ENCODE data around the gene TTC27.
A peak's percentile ranks its signal among the peaks of the same experiment; 100 is the strongest.

TTC27 gene

GRCh38 chr2:32755666-32756065, 127.8 kb downstream of the TTC27 start:
- DNase-seq (ENCODE audit: low read depth): no peak

DNA sequence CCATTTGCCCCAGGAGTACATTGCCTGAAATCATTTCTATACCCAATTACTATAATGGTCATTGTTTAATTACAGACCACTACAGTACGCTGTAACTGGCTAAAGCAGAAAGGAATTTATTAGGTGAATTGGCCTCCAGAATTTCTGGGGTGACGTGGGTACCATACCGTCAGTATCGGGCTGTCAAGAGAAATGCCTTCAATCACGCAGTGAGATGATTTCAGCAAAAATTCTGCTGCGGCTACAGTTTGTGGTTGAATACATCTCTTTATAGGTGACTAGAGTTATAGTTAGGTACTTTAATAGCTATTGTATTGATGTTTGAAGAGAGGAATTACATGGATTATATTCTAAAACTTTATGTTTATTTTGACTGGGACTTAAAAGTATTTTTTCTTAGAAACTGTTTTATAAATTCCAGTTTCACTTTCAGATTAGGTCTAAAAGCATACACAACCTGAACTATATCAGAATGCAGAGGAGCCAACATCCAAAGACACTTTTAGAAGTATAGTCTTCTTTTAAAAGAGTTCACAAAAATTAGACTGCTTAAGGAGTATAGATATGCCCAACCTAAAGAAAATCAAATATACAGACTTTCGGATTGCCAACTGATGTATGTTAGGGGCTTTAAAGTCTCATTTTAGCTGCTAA, 128.4 kb downstream of the TTC27 start:
- DNase-seq (ENCODE audit: low read depth): no peak

- no peak for DNase-seq (ENCODE audit: low read depth)
Measured at GRCh38 chr2:32758232-32758631, 130.4 kb downstream of the TTC27 start.

DNA sequence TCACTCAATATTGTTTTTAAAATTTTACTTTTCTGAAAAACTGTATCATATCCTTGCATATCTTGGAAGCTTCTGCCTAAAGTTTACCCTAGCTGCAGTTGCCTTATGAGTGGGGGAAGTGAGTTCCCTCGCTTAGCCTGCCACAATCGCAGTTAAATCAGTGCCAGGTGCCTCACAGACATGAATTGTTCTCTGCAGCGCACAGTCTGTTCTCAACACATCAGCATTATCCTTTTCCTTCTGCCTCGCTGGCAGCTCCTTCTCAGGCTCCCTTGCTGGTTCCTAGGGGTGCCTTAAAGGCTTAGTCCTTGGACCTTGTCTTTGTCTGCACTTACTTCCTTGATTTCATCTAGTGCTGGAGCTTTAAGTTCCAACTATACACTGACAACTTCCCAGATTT, 132.8 kb downstream of the TTC27 start:
- DNase-seq (ENCODE audit: low read depth): no peak

GRCh38 chr2:32768387-32769174, 140.7 kb downstream of the TTC27 start:
- peak; percentile 52 for DNase-seq (ENCODE audit: low read depth)

GRCh38 chr2:32770360-32770759, 142.5 kb downstream of the TTC27 start:
- no peak for DNase-seq (ENCODE audit: low read depth)

DNA sequence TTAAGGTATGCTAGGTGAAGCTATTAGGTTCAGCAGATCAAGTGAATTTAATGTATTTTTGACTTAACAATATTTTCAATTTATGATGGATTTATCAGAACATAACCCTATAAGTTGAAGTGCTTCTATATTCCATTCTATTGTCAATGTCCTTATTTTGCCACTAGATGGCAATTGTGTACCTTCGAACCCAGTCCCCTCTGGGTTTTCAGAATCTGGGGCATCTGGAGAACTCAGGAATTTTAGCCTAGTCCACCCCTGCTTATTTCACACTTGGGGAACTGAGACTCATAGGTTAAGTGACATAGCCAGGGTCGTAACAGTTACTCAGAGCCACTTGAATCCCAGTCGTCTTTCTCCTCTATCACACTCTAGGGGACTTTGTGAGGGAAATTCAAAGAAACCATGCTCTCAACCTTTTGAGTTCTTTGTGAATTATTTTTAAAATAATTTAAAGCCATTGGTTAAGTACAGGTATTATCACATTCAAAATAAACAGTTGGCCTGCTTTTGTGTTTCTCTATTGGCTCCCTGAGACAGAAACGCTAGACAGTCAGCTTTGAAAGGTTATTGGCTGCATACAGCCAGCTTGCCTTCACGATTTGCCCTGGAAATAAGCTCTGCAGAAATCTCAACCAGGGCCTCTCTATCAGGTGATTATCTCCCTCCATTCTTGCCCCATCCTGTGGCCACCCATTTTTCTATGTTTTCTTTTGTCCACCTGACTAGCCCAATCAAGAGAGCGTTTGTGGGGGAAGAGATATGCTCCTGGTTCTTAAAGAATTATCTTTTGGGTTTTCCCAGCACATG, 145.0 kb downstream of the TTC27 start:
- peak; percentile 64 for DNase-seq (ENCODE audit: low read depth)

DNA sequence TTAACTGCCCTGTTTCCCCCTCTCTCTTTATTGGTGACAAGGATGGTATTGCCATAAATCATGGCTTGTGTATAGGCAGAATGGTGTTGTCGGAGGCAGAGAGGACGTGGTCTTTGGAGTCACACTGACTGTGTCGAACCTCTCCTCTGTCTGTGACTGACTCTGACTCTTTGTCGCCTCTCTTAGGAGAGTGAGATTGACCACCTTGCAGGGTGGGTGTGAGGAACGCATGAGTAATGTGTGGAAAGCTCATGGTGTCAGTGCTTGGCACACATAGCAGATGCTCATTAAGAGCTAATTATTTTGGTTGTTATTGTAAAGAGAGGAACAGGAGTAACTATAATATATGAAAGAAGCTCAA, 145.6 kb downstream of the TTC27 start:
- DNase-seq (ENCODE audit: low read depth): no peak

- DNase-seq (ENCODE audit: low read depth): no peak
Measured at GRCh38 chr2:32775954-32776353, 148.1 kb downstream of the TTC27 start.

- DNase-seq (ENCODE audit: low read depth): no peak
Measured at GRCh38 chr2:32777714-32778113, 149.9 kb downstream of the TTC27 start.

- DNase-seq (ENCODE audit: low read depth): peak; percentile 14
Measured at GRCh38 chr2:32780961-32781360, 153.1 kb downstream of the TTC27 start.

DNA sequence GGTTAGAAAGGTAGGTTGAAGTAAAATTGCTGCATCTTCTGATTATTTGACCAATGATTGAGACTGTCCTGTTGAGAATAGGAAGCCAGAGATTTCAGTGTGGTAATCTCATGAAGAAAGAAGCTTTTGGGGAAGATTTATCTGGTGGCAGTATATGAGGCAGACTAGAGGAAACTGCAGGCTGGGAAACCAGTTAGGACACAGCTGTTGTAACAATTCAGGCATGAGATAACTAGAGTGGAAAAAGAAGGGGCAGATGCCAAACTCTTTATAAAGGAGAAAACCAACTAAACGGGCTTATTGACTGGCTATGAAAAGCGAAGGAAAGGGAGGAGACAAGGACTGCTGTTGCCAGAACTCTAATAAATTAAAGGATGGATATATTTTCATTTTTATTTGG, 155.6 kb downstream of the TTC27 start:
- no peak for DNase-seq (ENCODE audit: low read depth)

GRCh38 chr2:32783933-32784332, 156.1 kb downstream of the TTC27 start:
- DNase-seq (ENCODE audit: low read depth): no peak

GRCh38 chr2:32787207-32787606, 159.4 kb downstream of the TTC27 start:
- no peak for DNase-seq (ENCODE audit: low read depth)

DNA sequence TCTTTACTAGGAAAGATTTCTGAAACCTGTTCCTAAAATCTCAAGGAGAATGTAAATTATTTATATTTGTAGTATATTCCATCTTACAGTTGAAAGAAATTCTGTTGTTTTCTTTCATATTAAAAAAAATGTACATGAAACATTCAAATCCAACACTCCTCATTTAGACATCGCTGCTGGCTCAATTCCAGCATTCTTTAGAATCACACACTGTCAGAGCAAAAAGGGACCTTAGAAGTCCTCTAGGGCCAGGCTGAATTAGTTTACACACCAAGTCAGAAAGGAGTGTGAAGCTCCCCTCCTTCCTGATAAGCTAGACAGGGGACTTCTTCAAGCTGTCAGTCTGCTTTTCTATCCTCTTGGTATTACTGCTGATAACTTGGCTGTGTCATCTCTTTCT, 160.3 kb downstream of the TTC27 start:
- DNase-seq (ENCODE audit: low read depth): no peak

DNA sequence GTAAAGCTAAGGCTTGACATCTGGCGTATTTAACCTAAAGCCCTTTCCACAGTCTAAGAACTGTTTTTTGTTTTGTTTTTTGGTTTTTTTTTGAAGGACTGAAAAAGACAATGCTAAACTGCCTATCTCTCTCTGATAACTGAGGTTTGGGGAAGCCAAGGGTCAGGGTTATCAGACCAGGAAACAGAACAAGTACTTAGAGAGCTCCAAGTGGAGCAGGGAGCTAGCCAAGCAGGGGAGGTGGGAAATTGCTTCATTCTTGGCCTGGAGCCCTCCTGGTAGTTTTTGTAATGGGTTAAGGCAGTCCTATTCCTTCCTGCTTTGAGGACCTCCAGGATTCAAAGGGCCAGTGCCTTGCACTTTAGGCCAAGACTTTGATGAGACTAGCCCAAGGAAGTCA, 164.6 kb downstream of the TTC27 start:
- DNase-seq (ENCODE audit: low read depth): peak; percentile 20

DNA sequence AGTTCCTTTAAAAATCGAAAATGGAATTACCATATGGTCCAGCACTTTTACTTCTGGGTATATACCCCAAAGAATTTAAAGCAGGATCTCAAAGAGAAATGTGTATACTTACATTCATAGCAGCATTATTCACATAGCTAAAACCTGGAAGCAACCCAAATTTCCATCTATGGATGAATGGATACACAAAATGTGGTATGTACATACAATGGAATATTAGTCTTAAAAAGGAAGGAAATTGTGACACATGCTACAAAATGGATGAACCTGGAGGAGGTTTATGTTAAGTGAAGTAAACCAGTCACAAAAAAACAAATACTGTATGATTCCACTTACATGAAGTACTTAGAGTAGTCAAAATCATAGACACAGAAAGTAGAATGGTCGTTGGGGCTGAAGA, 171.0 kb downstream of the TTC27 start:
- DNase-seq (ENCODE audit: low read depth): peak; percentile 45

GRCh38 chr2:32801741-32802140, 173.9 kb downstream of the TTC27 start:
- no peak for DNase-seq (ENCODE audit: low read depth)

DNA sequence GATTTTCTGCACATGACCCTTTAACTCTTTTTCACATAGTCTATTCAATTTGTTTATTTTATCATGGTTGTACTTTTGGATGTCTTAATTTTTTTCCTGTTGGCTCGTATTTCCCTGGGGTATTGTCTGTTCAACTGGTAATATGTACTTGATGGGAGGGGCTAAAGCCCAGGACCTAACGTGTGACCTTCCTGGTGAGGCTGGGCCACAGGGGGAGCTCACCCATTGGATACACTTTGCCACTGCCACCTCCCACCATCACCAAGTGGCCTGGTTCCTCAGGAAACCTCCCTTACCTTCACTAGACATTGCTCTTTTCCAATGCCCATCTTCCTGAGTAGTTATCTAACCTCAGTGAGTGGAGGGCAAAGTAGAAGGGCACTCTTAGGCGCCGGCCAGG, 175.0 kb downstream of the TTC27 start:
- no peak for DNase-seq (ENCODE audit: low read depth)

- no peak for DNase-seq (ENCODE audit: low read depth)
Measured at GRCh38 chr2:32804205-32804604, 176.4 kb downstream of the TTC27 start.

DNA sequence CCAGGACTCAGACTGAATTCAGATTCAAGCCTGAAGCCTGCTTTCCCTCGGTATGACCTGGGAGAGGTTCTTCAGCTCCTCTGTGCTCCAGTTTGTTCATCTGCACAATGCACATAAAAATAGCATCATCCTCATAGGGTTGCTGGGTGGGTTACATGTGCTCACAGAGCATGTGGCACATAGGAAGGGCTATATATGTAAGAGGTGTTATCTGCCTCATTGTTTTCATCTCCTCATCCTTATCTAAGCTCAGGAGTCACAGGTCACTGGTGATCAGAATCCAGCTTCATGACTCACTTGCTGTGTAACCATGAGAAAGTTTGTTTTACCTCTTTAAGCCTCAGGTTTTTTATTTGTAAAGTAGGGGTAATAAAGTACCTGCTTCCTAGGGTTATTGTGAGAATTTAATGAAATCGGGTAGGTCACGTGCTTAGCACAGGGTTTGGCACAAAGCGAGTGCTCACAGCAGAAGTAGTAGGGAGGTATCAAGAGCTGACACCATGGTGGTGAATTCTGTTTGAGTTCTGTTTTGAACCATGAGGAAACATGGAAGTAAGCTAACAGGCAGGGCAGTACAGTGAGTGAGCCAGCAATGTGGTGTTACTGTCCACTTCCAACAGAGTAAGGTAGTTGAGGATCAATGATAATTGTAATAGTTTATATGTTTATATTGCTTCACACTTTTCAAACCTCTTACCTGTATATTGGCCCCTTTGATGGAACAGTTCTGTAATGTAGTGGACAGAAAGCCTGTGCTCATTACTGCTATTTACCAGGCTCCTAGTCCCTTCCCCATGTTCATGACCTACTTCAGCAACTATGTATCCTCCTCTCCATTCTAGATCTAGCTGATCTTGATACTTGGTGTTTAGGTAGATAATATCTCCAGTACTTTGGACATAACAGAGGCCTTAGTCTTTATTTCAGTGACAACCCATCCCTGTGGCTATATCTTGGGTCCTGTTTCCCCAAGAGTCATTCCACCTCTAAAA, 177.6 kb downstream of the TTC27 start:
- DNase-seq (ENCODE audit: low read depth): peak; percentile 69

- no peak for DNase-seq (ENCODE audit: low read depth)
Measured at GRCh38 chr2:32806857-32807256, 179.0 kb downstream of the TTC27 start.
